Activated T-cell treated with anti-CD3 and anti-CD28 coated beads, Interleukin-2, amount 50 U/mL, for 72 hours (primary cell): ENCODE results near the gene HHIPL1. TPM values are rescaled to one million over a fixed set of nuclear protein-coding genes. Genes with fewer than 3 reads are reported as not detected.
A peak's percentile ranks its signal among the peaks of the same experiment; 100 is the strongest.

ENCODE experiments used
- ATAC-seq, 2 donors: fragments of 150-1000 bp; cut with Tn5 transposase; replicated peaks in 1 of 2; 2 replicates each; pipeline ENCODE4 v1.10.0; 2021; ENCODE audit warnings: moderate library complexity in 2 of 2, mild to moderate bottlenecking in 1 of 2
- DNase-seq, 2 donors: peaks; one replicate each; pipeline ENCODE4 v3.0.0; 2021 to 2022; ENCODE audit warnings: mixed read lengths in 1 of 2
- H3K27ac Mint-ChIP-seq: one replicate; pipeline ENCODE4 v1.8.0; 2022; ENCODE audit warnings: mild to moderate bottlenecking, moderate library complexity, mixed read lengths
- H3K27me3 Mint-ChIP-seq: one replicate; pipeline ENCODE4 v1.8.0; 2022; ENCODE audit warnings: low read depth, mixed read lengths
- H3K36me3 Mint-ChIP-seq, 2 donors: one replicate each; pipeline ENCODE4 v1.8.0; 2022; ENCODE audit warnings: mixed read lengths in 2 of 2, mild to moderate bottlenecking in 1 of 2; ENCODE audit not compliant: insufficient read depth in 2 of 2
- H3K4me1 Mint-ChIP-seq: one replicate; pipeline ENCODE4 v1.8.0; 2022; ENCODE audit warnings: low read depth, mixed read lengths
- H3K4me3 Mint-ChIP-seq, 2 donors: one replicate each; pipeline ENCODE4 v1.8.0; 2022; ENCODE audit warnings: mild to moderate bottlenecking in 2 of 2, mixed read lengths in 2 of 2, moderate library complexity in 2 of 2
- H3K9me3 Mint-ChIP-seq, 2 donors: one replicate each; pipeline ENCODE4 v1.8.0; 2022; ENCODE audit warnings: mixed read lengths in 2 of 2
- total RNA-seq, 2 donors: library from RNA; stranded (reverse); gene quantifications; one replicate each; pipeline ENCODE4 v1.2.3, GENCODE V29; 2022

Gene HHIPL1
- total RNA-seq, 2 donors from 2014 or later = 0.39 to 0.58 TPM

- no peak for ATAC-seq
- no peaks in the 10 kb centered on the region for H3K9me3 Mint-ChIP-seq
- peaks cover 5% of the 10 kb centered on the region for H3K4me1 Mint-ChIP-seq
- no peak overlapping the region for H3K27ac Mint-ChIP-seq
- H3K4me3 Mint-ChIP-seq = no peak overlapping the region
- no peak for DNase-seq
- no peaks in the 10 kb centered on the region for H3K36me3 Mint-ChIP-seq
- peaks cover 46% of the 10 kb centered on the region for H3K27me3 Mint-ChIP-seq
Observed at GRCh38 chr14:99662846-99663245, 17.9 kb downstream of the HHIPL1 start.

GRCh38 chr14:99663386-99664057 is 18.6 kb downstream of the HHIPL1 start:
- ATAC-seq = no peak
- DNase-seq = no peak
- no peak overlapping the region for H3K4me3 Mint-ChIP-seq
- H3K36me3 Mint-ChIP-seq = no peaks in the 10 kb centered on the region
- H3K27ac Mint-ChIP-seq = no peak overlapping the region
- H3K9me3 Mint-ChIP-seq = no peaks in the 10 kb centered on the region
- H3K27me3 Mint-ChIP-seq = peaks cover 39% of the 10 kb centered on the region
- H3K4me1 Mint-ChIP-seq = peaks cover 5% of the 10 kb centered on the region

DNA sequence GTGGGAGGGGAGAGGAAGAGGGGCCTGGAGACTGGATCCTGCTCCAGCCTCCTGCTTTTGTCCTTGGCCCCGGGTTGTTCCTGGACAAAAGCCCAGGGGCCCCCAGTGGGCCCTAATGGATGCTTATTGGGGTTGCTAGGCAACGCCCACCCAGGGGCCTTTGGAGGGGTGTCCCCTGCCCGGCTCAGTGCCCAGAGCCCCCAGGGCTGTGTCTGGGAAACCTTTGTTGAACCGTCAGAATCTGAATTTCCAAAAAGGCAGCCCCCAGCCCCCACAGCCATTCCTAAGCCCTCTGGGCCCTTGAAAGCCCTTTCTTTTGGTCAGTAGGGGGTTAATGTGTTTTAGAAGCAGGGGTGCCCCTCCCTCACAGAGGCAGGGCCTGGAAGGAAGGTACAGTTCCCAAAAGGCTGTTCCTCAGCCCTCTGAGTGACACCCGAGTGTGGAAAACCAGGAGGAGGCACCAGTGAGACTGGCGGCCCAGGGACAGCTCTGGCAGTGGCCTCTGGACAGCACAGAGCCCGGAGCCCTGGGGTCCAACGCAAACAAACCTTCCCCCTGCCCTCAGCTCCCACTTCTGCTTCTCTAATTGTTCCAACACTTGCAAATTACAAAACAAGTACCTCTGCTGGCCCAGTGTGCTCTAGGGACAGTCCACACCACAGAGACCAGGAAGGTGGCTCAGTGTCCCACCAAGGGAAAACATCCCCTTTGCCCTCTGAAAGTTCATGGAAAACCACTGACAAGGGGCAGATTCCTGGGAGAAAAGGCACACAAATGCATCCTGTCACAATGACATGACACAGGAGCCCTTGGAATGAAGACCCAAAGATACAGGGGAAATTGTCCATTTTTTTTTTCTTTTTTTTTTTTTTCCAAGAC is 19.4 kb downstream of the HHIPL1 start:
- Mint-ChIP-seq H3K4me3 (no peak overlapping the region), H3K9me3 (no peaks in the 10 kb centered on the region), H3K27ac (no peak overlapping the region), H3K36me3 (no peaks in the 10 kb centered on the region), H3K4me1 (peaks cover 5% of the 10 kb centered on the region), H3K27me3 (peaks cover 33% of the 10 kb centered on the region)
- DNase-seq (no peak), ATAC-seq (no peak)

DNA sequence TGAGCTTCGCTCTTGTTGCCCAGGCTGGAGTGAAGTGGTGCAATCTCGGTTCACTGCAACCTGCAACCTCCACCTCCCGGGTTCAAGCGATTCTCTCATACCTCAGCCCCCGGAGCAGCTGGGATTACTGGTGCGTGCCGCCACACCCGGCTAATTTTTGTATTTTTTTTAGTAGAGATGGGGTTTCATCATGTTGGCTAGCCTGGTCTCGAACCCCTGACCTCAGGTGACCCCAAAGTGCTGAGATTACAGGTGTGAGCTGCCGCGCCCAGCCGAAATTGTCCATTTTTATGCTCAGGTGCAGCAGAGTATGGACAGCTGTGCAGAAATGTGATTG is 20.0 kb downstream of the HHIPL1 start:
- H3K4me1 Mint-ChIP-seq = peaks cover 5% of the 10 kb centered on the region
- ATAC-seq (no peak), DNase-seq (no peak)

DNA sequence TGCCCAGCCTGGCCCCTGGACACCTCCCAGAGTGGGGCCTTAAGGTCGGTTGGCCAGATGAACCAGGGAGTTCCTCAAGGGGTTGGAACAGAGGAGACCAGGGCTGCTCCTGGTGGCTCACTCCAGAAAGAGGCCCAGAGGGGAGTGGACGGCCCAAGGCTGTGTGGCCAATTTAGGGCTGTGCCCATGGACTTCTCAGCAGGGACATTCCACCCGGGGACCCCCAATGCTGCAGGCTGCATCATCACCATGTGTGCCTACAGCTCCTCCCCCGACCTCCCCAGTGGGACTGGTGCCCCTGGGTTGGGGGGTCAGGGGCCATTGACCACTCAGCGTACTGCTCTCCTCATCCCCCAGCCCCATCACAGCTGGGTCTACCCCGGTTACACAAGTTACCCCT is 21.6 kb downstream of the HHIPL1 start:
- DNase-seq = no peak
- no peak overlapping the region for H3K27ac Mint-ChIP-seq
- no peak overlapping the region for H3K4me3 Mint-ChIP-seq
- H3K36me3 Mint-ChIP-seq = no peaks in the 10 kb centered on the region
- peaks cover 16% of the 10 kb centered on the region for H3K27me3 Mint-ChIP-seq
- H3K9me3 Mint-ChIP-seq = no peaks in the 10 kb centered on the region
- no peaks in the 10 kb centered on the region for H3K4me1 Mint-ChIP-seq
- no peak for ATAC-seq

More for the DNA sequence above, 20.0 kb downstream of the HHIPL1 start:
- no peaks in the 10 kb centered on the region for H3K9me3 Mint-ChIP-seq
- H3K36me3 Mint-ChIP-seq = no peaks in the 10 kb centered on the region
- H3K27me3 Mint-ChIP-seq = peaks cover 32% of the 10 kb centered on the region
- H3K4me3 Mint-ChIP-seq = no peak overlapping the region
- H3K27ac Mint-ChIP-seq = no peak overlapping the region

DNA sequence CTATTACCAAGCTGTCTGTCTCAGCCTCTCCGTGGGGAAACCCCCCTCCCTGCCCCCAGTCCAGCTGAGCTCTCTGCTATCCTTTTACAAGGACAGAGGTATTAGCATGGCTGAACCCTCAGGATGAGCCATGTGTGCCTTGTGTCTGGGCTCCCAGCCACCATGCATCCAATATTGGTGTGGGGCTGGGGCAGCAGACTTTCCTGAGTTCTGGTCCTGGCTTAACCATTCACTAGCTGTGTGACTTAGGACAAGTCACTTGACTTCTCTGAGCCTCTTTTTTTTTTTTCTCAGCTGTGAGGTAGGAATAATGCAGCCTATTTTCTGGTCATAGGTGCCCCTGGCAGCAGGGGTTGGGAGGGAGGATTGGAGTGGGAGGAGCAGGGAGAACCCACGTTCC is 22.1 kb downstream of the HHIPL1 start:
- H3K9me3 Mint-ChIP-seq = no peaks in the 10 kb centered on the region
- no peak overlapping the region for H3K4me3 Mint-ChIP-seq
- no peak for ATAC-seq
- no peak for DNase-seq
- H3K4me1 Mint-ChIP-seq = no peaks in the 10 kb centered on the region
- no peak overlapping the region for H3K27ac Mint-ChIP-seq
- no peaks in the 10 kb centered on the region for H3K36me3 Mint-ChIP-seq
- peaks cover 12% of the 10 kb centered on the region for H3K27me3 Mint-ChIP-seq

DNA sequence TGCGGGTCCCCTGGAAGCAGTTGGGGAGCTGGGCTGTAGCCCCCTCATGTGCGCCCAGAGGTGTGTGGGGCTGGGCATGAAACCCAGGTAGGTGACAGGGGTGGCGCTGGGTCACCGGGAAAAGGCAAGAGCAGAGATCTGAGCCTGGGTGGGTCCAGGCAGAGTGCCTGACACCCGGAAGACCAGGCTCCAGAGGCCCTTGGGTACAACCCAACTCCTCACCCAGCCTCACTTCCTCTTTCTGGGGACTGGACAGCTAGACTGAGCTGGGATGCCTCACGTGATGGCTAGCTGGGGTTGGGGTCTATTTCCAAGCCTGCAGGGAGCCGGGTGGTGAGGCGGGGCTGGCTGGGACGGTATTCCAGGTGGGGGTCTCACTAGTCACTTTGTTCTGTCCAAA is 22.9 kb downstream of the HHIPL1 start:
- Mint-ChIP-seq H3K9me3 (no peaks in the 10 kb centered on the region), H3K27me3 (peaks cover 4% of the 10 kb centered on the region), H3K36me3 (no peaks in the 10 kb centered on the region), H3K4me1 (peaks cover 6% of the 10 kb centered on the region), H3K27ac (no peak overlapping the region), H3K4me3 (no peak overlapping the region)
- ATAC-seq (no peak), DNase-seq (no peak)

- Mint-ChIP-seq H3K27me3 (no peaks in the 10 kb centered on the region), H3K27ac (no peak overlapping the region), H3K4me3 (no peak overlapping the region), H3K4me1 (peaks cover 11% of the 10 kb centered on the region), H3K9me3 (no peaks in the 10 kb centered on the region), H3K36me3 (no peaks in the 10 kb centered on the region)
- ATAC-seq (no peak), DNase-seq (no peak)
Observed at GRCh38 chr14:99668307-99669295, 23.7 kb downstream of the HHIPL1 start.

DNA sequence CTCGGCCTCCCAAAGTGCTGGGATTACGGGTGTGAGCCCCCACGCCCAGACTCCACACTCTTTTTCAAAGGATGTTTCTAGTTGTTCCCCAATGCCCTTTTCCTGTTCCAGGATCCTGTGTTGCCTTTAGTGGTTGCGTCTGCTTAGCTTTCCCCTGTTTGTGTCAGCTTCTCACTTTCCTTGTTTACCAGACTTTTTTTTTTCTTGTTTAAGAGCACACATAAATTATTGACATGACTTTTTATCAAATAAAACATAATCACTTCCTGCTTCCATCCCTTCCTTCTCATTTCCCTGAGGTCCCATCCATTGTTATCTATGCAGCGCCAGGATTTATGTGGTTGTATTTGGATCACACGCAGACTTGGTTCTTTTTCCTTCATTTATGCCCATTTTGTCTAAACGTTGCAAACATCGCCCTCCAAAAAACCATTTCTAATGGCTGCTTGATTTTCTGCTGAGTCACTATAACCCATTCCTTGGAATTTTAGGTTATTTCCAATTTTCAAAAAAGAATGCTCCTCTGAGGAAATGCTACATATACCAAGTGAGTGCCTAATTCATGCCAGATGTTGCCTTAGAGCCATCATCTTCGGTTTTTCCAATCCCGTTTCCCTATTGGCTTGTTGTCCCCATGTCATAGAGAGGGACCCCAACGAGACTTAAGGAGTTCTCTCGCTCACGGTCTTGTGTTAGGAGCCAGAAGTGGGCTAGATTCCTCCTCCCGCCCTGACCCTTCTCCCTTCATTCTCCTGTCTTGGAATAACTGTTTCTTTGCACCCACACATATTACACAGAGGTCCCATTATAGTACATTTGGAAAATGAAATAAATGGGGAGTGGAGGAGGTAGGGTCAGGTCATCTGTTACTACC is 25.7 kb downstream of the HHIPL1 start:
- no peaks in the 10 kb centered on the region for H3K36me3 Mint-ChIP-seq
- H3K27me3 Mint-ChIP-seq = no peaks in the 10 kb centered on the region

DNA sequence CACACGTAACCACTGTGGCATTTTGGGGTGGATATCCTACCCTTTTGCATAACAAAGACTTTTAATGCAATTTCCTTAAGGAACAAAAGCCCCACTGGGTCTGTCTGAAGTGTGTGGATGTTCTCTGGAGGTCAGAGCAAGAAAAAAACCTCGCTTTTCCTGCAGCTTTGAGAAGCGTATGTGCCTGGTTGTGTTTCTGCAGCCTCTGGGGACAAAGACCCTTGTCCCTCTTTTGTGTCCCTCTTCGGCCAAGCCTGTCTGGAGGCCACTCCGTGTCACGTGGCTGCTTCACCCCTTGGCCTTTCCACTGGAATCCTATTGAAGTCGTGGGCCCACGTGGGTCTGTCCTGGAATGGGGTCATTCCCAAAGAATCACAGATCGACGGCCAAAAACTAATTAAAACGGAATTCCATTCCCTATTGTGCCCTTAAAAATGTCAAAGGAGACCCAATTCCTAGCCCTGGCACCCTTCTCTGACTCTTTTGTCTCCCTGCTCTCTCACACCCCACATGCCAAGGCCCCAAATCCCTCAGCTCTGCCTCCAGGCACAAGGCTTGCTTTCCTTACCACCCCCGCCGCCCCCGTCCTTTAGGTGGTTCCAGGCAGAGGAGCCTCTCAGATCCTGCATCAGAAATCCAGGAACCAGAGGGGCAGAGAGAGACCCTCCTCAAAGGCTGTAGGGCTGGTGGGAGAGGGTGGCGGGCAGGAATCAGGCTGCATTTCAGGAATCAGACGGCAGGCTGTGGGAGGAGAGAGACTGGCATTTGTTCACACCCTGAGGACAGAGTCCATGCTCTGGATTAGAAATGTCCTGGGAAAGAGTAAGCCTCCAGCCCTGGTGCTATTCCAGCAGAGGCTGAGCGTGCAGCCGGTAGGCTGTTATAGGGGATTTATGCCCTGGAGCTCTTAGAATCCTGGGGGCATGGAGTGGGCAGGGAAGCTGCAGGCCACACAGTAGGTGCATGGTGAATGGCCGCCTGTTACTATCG is 26.6 kb downstream of the HHIPL1 start:
- DNase-seq (no peak), ATAC-seq (no peak)
- H3K27me3 Mint-ChIP-seq = no peaks in the 10 kb centered on the region
- H3K36me3 Mint-ChIP-seq = no peaks in the 10 kb centered on the region
- no peak overlapping the region for H3K27ac Mint-ChIP-seq
- peaks cover 13% of the 10 kb centered on the region for H3K4me1 Mint-ChIP-seq
- H3K4me3 Mint-ChIP-seq = no peak overlapping the region
- H3K9me3 Mint-ChIP-seq = no peaks in the 10 kb centered on the region

More for the DNA sequence above, 25.7 kb downstream of the HHIPL1 start:
- ATAC-seq (no peak), DNase-seq (no peak)
- no peak overlapping the region for H3K4me3 Mint-ChIP-seq
- no peak overlapping the region for H3K27ac Mint-ChIP-seq
- peaks cover 11% of the 10 kb centered on the region for H3K4me1 Mint-ChIP-seq
- no peaks in the 10 kb centered on the region for H3K9me3 Mint-ChIP-seq

- no peak overlapping the region for H3K27ac Mint-ChIP-seq
- H3K27me3 Mint-ChIP-seq = no peaks in the 10 kb centered on the region
- H3K4me3 Mint-ChIP-seq = no peak overlapping the region
- H3K9me3 Mint-ChIP-seq = no peaks in the 10 kb centered on the region
- no peak for DNase-seq
- no peaks in the 10 kb centered on the region for H3K36me3 Mint-ChIP-seq
- peaks cover 16% of the 10 kb centered on the region for H3K4me1 Mint-ChIP-seq
- ATAC-seq = peak in 1 of 2 donors; percentile 80
Observed at GRCh38 chr14:99672506-99673304, 27.8 kb downstream of the HHIPL1 start.
